K562 (cell line): Measurements from ENCODE around the gene GRIK3. TPM values are rescaled to one million over a fixed set of nuclear protein-coding genes. Genes with fewer than 3 reads are reported as not detected.

Experiments
- ATAC-seq: fragments of 200-7000 bp; cut with Tn5 transposase; 3 replicates; pipeline ENCODE4 v1.9.1; 2020; ENCODE audit warnings: moderate library complexity
- BruUV-seq: library from RNA; stranded (reverse); fragments of 400-500 nt; replicated peaks from 2 replicates; lab custom pipeline; 2021; lab: Mats Ljungman, UMichigan
- CTCF ChIA-PET: fragments of 300-600 bp; formaldehyde crosslinking; extraction: SDS; loops from one replicate; lab custom pipeline; 2021; ENCODE audit warnings: low intra/inter-chr PET ratio; lab: Yijun Ruan, JAX
- POLR2A ChIA-PET: fragments of 300-600, 350-650 bp; sonication (Branson Sonifier 250); formaldehyde crosslinking; extraction: SDS; loops from one replicate; lab custom pipeline; 2021; ENCODE audit warnings: antibody characterized with exemption, inconsistent platforms; lab: Yijun Ruan, JAX
- DNase-seq, 4 experiments: peaks; one replicate each; pipeline versions ENCODE4 v3.0.0 to v3.0.0-alpha.2; 2011 to 2018; ENCODE audit warnings: low spot score in 3 of 4, mixed read lengths in 3 of 4; ENCODE audit errors: extremely low read depth in 1 of 4
- FAIRE-seq: peaks from 2 replicates; lab custom pipeline; 2011; peaks lifted over from hg19 to GRCh38; lab: Jason Lieb, UNC
- H2AFZ ChIP-seq: 2 replicates; pipeline ENCODE4 v1.6.0; 2011; ENCODE audit warnings: low read depth, low read length, control low read depth, inconsistent platforms
- H3K27ac ChIP-seq: fragments of 200-600 bp; 3 replicates; pipeline ENCODE4 v1.8.0; 2011; ENCODE audit warnings: low read depth, mild to moderate bottlenecking, control low read depth, inconsistent platforms, low read length, moderate library complexity, mixed read lengths; ENCODE audit errors: extremely low read depth
- H3K27me3 ChIP-seq, 2 experiments: fragments of 300-600 bp in 1 of 2; 2 replicates in 1 of 2; 3 replicates in 1 of 2; pipeline versions ENCODE4 v1.6.0 to v1.8.0; 2011; ENCODE audit warnings: inconsistent platforms in 2 of 2, low read length in 2 of 2, mild to moderate bottlenecking in 1 of 2, mixed read lengths in 1 of 2, moderate library complexity in 1 of 2; ENCODE audit not compliant: control insufficient read depth in 2 of 2, insufficient read depth in 2 of 2
- H3K36me3 ChIP-seq: fragments of 300-600 bp; 3 replicates; pipeline ENCODE4 v1.8.0; 2011; ENCODE audit warnings: mild to moderate bottlenecking, low read length, inconsistent platforms; ENCODE audit not compliant: control insufficient read depth, insufficient read depth
- H3K4me1 ChIP-seq, 2 experiments: fragments of 200-600 bp in 1 of 2; replicated peaks in 1 of 2; 2 replicates in 1 of 2; 3 replicates in 1 of 2; pipeline versions ENCODE4 v1.5.1 to v1.8.0; 2011; ENCODE audit warnings: inconsistent platforms in 2 of 2, low read length in 2 of 2, mild to moderate bottlenecking in 1 of 2, mixed read lengths in 1 of 2, moderate library complexity in 1 of 2; ENCODE audit not compliant: control insufficient read depth in 2 of 2, insufficient read depth in 2 of 2
- H3K4me2 ChIP-seq: 2 replicates; pipeline ENCODE4 v1.6.1; 2011; ENCODE audit warnings: low read length, control low read depth, inconsistent platforms, mixed read lengths; ENCODE audit not compliant: insufficient read depth
- H3K4me3 ChIP-seq: fragments of 200-600 bp; sonication (generic), shearing (Covaris generic); 2 replicates; pipeline ENCODE4 v1.5.1; 2016; ENCODE audit warnings: control low read depth, inconsistent platforms
- H3K79me2 ChIP-seq: fragments of 200-600 bp; 3 replicates; pipeline ENCODE4 v1.8.0; 2011; ENCODE audit warnings: low read length, inconsistent platforms; ENCODE audit not compliant: control insufficient read depth, insufficient read depth
- H3K9ac ChIP-seq, 2 experiments: 2 replicates each; pipeline versions ENCODE4 v1.6.0 to v1.6.1; 2011; ENCODE audit warnings: low read depth in 2 of 2, low read length in 2 of 2, control low read depth in 1 of 2, inconsistent platforms in 1 of 2, mild to moderate bottlenecking in 1 of 2, mixed read lengths in 1 of 2; ENCODE audit not compliant: insufficient read depth in 1 of 2
- H3K9me1 ChIP-seq: one replicate; pipeline ENCODE4 v1.6.0; 2011; ENCODE audit warnings: inconsistent platforms, mild to moderate bottlenecking, low read length, moderate library complexity; ENCODE audit not compliant: control insufficient read depth, insufficient read depth
- H3K9me3 ChIP-seq: replicated peaks from 2 replicates; pipeline ENCODE4 v1.5.1; 2011; ENCODE audit warnings: low read depth, low read length, inconsistent platforms; ENCODE audit not compliant: control insufficient read depth, insufficient read depth
- H4K20me1 ChIP-seq: replicated peaks from 2 replicates; pipeline ENCODE4 v1.6.1; 2011; ENCODE audit warnings: low read length, inconsistent platforms, mixed read lengths; ENCODE audit not compliant: control insufficient read depth, insufficient read depth
- BRD4 ChIP-seq: fragments of 200-600 bp; sonication (generic); IDR thresholded peaks from 2 replicates; pipeline ENCODE4 v1.6.1; 2017; ENCODE audit warnings: inconsistent platforms
- CHD1 ChIP-seq: fragments of 200-600 bp; sonication (generic); IDR thresholded peaks from one replicate; pipeline ENCODE4 v1.6.1; 2012; ENCODE audit warnings: mild to moderate bottlenecking, moderate library complexity, low read length, inconsistent platforms
- EHMT2 ChIP-seq: fragments of 450-650 bp; IDR thresholded peaks from 2 replicates; pipeline ENCODE4 v1.6.1; 2018; ENCODE audit warnings: antibody characterized with exemption
- HNRNPUL1 ChIP-seq: fragments of 200-400 bp; formaldehyde crosslinking; IDR thresholded peaks from 2 replicates; pipeline ENCODE4 v1.6.1; 2017; ENCODE audit warnings: low read length
- NFXL1 ChIP-seq: fragments of 450-650 bp; formaldehyde crosslinking; IDR thresholded peaks from 2 replicates; pipeline ENCODE4 v1.4.0; 2021; ENCODE audit warnings: mild to moderate bottlenecking
- NR2C2 ChIP-seq, 2 experiments: fragments of 200-800 bp in 1 of 2; sonication (Bioruptor generic) in 1 of 2; sonication (generic) in 1 of 2; formaldehyde crosslinking in 1 of 2; IDR thresholded peaks; 2 replicates each; pipeline versions ENCODE4 v1.6.1 to v1.8.0; 2016 to 2022; ENCODE audit warnings: mild to moderate bottlenecking in 1 of 2, missing compliant biosample characterization in 1 of 2, missing genetic modification characterization in 1 of 2, missing genetic modification reagents in 1 of 2
- PPARD ChIP-seq: fragments of 250-450 bp; sonication (Bioruptor Pico); IDR thresholded peaks from 2 replicates; pipeline ENCODE4 v1.8.0; 2022; ENCODE audit warnings: inconsistent platforms, mild to moderate bottlenecking, moderate library complexity
- RBM39 ChIP-seq: fragments of 200-400 bp; formaldehyde crosslinking; optimal IDR thresholded peaks from 2 replicates; pipeline ENCODE3; 2018; ENCODE audit warnings: low read depth, low read length
- SNRNP70 ChIP-seq: fragments of 200-400 bp; formaldehyde crosslinking; optimal IDR thresholded peaks from 2 replicates; pipeline ENCODE3; 2017; ENCODE audit warnings: low read depth, low read length
- ZNF23 ChIP-seq: fragments of 250-450 bp; sonication (Bioruptor Pico); IDR thresholded peaks from 2 replicates; pipeline ENCODE4 v1.4.0; 2020; ENCODE audit warnings: mild to moderate bottlenecking
- ZNF316 ChIP-seq: fragments of 450-650 bp; IDR thresholded peaks from 2 replicates; pipeline ENCODE4 v1.6.1; 2016
- ZNF766 ChIP-seq: fragments of 200-800 bp; sonication (Bioruptor generic); conservative IDR thresholded peaks from 2 replicates; pipeline ENCODE4 v1.6.1; 2016; ENCODE audit warnings: missing genetic modification characterization, missing compliant biosample characterization
- WGBS: fragments of 100-300 bp; shearing (Covaris generic); methylation state at CpG from one replicate; pipeline ENCODE4 v1.1.6; 2016; ENCODE audit warnings: low coverage, mixed read lengths; ENCODE audit not compliant: insufficient coverage; ENCODE audit errors: missing lambda C conversion rate; 5-methylcytosine and 5-hydroxymethylcytosine counted together
- in situ Hi-C: fragments of 300-500 bp; cut with MboI; formaldehyde crosslinking; loops from 4 replicates; pipeline ENCODE4 v1.15.0; 2018; ENCODE audit warnings: inconsistent platforms, mixed read lengths
- intact Hi-C: fragments of 100-400 bp; cut with micrococcal nuclease; formaldehyde crosslinking; loops from 2 replicates; pipeline ENCODE4 v1.14.2; 2022
- polyA plus RNA-seq, 8 experiments: library from polyadenylated mRNA; depleted of rRNA in 4 of 8; stranded (reverse) in 5 of 8; unstranded in 3 of 8; fragments of >200 nt; fragmentation: Nextera tagmentation in 2 of 8; fragmentation: Illumina TruSeq in 1 of 8; extraction: Ambion mirVana in 2 of 8; extraction: Trizol in 1 of 8; gene quantifications; 2 replicates each; pipeline versions ENCODE4 v1.2.1 to v1.2.3, GENCODE V29; 2011 to 2014; ENCODE audit warnings: inconsistent platforms in 1 of 8, missing spikeins in 1 of 8
- total RNA-seq, 7 experiments: library from RNA; depleted of rRNA in 6 of 7; stranded (reverse); fragments of >200 nt in 6 of 7; fragmentation: Illumina TruSeq in 2 of 7; extraction: Trizol in 2 of 7; gene quantifications; 2 replicates each; pipeline versions ENCODE4 v1.2.1 to v1.2.3, GENCODE V29; 2011 to 2021; ENCODE audit warnings: low replicate concordance in 1 of 7
- TF ChIP-seq, protein P1 (sequence below): IDR thresholded peaks from 2 replicates; pipeline ENCODE4 v1.6.1; 2014; ENCODE audit warnings: antibody characterized with exemption

Gene GRIK3
- total and polyA plus RNA-seq, 9 of the 15 experiments (the other 6 are each of a cell fraction or from before 2014, with no cell fraction given), result not detected

DNA sequence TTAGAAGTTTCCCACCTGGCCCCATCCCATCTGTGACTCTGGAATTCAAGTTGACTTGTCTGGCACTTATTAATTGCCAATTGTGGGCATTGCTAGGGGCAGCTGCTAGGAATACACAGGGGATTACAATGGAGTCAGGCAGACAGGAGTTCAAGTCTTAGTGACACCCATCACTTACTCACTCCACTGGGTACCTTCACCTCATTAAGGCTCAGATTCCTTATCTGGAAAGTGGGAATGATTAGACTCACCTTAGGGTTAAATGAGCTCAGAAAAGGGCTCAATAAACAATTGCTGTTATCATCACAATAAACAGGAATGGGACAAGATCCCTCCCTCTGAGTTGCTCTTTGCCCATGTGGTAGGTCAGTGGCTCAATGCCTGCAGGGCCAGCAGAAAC is 18.2 kb downstream of the GRIK3 start (continued):
- TF ChIP-seq, protein P1, sequence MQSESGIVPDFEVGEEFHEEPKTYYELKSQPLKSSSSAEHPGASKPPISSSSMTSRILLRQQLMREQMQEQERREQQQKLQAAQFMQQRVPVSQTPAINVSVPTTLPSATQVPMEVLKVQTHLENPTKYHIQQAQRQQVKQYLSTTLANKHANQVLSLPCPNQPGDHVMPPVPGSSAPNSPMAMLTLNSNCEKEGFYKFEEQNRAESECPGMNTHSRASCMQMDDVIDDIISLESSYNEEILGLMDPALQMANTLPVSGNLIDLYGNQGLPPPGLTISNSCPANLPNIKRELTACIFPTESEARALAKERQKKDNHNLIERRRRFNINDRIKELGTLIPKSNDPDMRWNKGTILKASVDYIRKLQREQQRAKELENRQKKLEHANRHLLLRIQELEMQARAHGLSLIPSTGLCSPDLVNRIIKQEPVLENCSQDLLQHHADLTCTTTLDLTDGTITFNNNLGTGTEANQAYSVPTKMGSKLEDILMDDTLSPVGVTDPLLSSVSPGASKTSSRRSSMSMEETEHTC, result no peak
- no peak for TF ChIP-seq ZNF23

DNA sequence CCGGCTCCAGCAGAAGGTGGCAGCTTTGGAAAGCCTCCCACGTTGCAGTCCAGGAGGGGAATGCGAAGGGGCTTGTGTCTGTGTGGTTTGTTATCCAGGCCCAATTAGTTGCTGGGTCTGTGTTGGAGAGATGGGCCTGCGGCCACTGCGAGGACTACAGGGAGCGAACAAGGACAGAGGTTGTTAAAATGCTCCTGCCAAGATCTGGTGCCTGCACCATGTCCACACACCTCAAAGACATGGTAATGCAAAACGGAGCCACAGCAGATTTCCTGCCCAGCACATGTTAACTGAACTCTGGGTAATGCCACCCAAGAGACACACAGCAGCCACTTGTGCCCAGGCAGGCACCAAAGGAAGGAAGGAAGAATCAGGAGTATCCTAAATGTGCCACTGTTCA is 18.6 kb downstream of the GRIK3 start:
- no peak overlapping the region for H3K9ac ChIP-seq
- intact Hi-C loops, result no loop called here
- H3K4me3 ChIP-seq, result no peak overlapping the region
- no peak for FAIRE-seq
- POLR2A ChIA-PET, result no interaction called here
- no peaks in the 10 kb centered on the region for H3K79me2 ChIP-seq
- no peaks in the 10 kb centered on the region for H4K20me1 ChIP-seq
- no peaks in the 10 kb centered on the region for H3K36me3 ChIP-seq
- WGBS, result under 1% methylated on average over 7 of the region's 7 CpGs
- CTCF ChIA-PET, result no interaction called here
- H3K27me3 ChIP-seq, result no peaks in the 10 kb centered on the region
- no peaks in the 10 kb centered on the region for H3K4me1 ChIP-seq
- H3K27ac ChIP-seq, result no peak overlapping the region
- no TSS peak for BruUV-seq
- no peaks in the 10 kb centered on the region for H3K9me3 ChIP-seq
- H3K4me2 ChIP-seq, result no peak overlapping the region
- no peaks in the 10 kb centered on the region for H3K9me1 ChIP-seq
- TF ChIP-seq RBM39 (no peak), CHD1 (no peak), NFXL1 (CRISPR knock-in tag) (no peak), NR2C2 (CRISPR knock-in tag; IDR thresholded peaks at IDR 0.05) (no peak), NR2C2 (tag; IDR thresholded peaks at IDR 0.05) (no peak), SNRNP70 (no peak), PPARD (CRISPR knock-in tag) (no peak), ZNF316 (no peak), HNRNPUL1 (no peak), EHMT2 (no peak), BRD4 (no peak), ZNF766 (CRISPR knock-in tag) (no peak)
- in situ Hi-C loops, result no loop called here
- no peak overlapping the region for H2AFZ ChIP-seq
- no peak for DNase-seq
- no peak for ATAC-seq
